ENCODE measurements around the gene EML4. TPM values are rescaled to one million over a fixed set of nuclear protein-coding genes. Genes with fewer than 3 reads are reported as not detected.

Gene EML4
- total RNA-seq, 4 donors from 2014 or later, result 33.3 to 79.6 (median 41.5) TPM

DNA sequence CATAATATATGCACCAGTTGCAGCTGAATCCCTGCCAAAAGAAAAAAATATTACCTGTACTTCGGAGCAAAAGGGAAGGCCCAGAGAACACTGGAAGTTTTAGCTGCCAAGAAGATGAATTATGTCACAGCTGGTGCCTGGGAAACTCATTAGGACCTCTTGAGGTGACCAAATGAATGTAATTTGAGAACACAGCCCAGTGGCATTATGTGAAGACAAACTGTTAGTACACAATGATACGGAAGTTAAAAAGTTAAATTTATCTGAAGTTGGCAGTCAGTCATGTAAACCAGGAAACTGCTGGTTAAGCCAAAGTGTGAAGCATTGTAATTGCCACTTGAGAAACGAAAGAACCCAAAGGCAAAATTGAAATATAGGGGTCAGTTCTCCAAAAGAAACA is 80.7 kb downstream of the EML4 start:
- ATAC-seq (ENCODE audit: low FRiP score), result no peak
- TF ChIP-seq, protein P1, sequence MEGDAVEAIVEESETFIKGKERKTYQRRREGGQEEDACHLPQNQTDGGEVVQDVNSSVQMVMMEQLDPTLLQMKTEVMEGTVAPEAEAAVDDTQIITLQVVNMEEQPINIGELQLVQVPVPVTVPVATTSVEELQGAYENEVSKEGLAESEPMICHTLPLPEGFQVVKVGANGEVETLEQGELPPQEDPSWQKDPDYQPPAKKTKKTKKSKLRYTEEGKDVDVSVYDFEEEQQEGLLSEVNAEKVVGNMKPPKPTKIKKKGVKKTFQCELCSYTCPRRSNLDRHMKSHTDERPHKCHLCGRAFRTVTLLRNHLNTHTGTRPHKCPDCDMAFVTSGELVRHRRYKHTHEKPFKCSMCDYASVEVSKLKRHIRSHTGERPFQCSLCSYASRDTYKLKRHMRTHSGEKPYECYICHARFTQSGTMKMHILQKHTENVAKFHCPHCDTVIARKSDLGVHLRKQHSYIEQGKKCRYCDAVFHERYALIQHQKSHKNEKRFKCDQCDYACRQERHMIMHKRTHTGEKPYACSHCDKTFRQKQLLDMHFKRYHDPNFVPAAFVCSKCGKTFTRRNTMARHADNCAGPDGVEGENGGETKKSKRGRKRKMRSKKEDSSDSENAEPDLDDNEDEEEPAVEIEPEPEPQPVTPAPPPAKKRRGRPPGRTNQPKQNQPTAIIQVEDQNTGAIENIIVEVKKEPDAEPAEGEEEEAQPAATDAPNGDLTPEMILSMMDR (IDR thresholded peaks at IDR 0.05), result no peak
- no peak for DNase-seq (ENCODE audit: low spot score)

DNA sequence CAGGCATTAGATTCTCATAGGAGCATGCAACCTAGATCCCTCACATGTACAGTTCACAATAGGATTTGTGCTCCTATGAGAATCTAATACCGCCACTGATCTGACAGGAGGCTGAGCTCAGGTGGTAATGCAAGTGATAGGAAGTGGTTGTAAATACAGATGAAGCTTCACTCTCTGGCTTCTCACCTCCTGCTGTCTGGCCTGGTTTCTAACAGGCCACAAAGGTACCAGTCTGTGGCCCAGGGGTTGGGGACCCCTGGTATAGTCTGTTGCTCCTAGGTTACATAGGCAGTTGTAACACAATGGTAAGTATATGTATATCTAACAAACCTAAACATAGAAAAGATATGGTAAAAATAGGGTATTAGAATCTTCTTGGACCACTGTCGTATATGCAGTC is 81.8 kb downstream of the EML4 start:
- TF ChIP-seq, protein P1 (IDR thresholded peaks at IDR 0.05), result no peak
- DNase-seq (ENCODE audit: low spot score) (no peak), ATAC-seq (ENCODE audit: low FRiP score) (no peak)

DNA sequence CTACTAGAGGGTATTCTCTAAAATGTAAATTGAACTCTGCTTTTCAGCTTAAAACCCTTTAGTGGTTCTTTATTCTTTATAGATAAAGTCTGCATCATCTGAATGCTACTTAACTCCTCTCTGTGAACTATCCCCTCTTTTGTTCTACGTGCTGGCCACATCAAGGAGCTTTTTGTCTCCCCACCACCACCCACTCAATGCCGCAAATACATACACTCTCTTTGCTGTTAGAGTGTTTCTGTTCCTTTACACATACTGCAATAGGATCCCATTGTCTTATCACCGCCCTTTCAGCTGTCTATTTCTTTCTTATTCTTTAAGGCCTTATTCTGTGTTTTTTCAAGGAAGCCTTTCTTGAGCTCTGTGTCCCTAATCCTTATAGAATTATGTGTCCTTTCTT is 83.3 kb downstream of the EML4 start:
- DNase-seq (ENCODE audit: low spot score), result no peak
- no peak for ATAC-seq (ENCODE audit: low FRiP score)

DNA sequence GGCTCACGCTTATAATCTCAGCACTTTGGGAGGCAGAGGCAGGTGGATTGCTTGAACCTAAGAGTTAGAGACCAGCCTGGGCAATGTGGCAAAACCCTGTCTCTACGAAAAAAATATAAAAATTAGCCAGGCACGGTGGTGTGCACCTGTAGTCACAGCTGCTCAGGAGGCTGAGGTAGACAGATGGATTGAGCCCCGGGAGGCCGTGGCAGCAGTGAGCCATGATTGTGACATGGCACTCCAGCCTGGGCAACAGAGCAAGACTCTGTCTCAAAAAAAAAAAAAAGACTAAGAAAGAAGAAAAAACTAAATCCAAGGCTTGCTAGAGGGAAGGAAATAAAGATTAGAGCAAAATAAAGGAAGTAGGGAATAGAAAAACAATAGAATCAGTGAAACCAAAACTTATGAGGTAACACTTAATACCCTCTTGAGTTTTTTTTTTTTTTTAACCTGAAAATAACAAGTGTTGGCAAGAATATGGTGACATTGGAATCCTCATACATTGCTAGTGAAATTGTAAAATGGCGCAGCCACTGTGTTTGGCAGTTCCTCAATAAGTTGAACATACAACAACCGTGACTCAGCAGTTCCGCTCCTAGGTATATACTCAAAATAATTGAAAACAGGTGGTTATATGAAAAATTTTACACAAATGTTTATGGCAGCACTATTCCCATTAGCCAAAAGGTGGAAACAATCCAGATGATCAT is 85.2 kb downstream of the EML4 start:
- DNase-seq (ENCODE audit: low spot score) (no peak), ATAC-seq (ENCODE audit: low FRiP score) (no peak)
- TF ChIP-seq, protein P1 (IDR thresholded peaks at IDR 0.05), result no peak

More for the DNA sequence above, 83.3 kb downstream of the EML4 start:
- TF ChIP-seq, protein P1 (IDR thresholded peaks at IDR 0.05), result no peak

DNA sequence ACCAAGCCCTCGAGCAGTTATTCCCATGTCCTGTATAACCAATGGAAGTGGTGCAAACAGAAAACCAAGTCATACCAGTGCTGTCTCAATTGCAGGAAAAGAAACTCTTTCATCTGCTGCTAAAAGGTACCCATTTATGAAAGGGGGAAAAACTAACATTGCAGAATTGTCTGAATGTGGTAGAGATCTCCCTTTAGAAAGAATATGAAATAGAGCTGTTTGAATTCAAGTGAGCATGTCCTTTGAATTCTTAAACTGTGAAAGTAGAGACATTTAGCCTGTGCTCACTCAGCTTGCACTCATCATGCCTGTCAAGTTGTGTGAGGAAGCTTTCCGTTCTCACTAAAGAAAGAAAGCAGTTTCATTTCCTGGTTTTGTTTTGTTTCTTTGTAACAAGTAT is 87.4 kb downstream of the EML4 start:
- no peak for ATAC-seq (ENCODE audit: low FRiP score)
- DNase-seq (ENCODE audit: low spot score), result no peak
- TF ChIP-seq, protein P1 (IDR thresholded peaks at IDR 0.05), result no peak

DNA sequence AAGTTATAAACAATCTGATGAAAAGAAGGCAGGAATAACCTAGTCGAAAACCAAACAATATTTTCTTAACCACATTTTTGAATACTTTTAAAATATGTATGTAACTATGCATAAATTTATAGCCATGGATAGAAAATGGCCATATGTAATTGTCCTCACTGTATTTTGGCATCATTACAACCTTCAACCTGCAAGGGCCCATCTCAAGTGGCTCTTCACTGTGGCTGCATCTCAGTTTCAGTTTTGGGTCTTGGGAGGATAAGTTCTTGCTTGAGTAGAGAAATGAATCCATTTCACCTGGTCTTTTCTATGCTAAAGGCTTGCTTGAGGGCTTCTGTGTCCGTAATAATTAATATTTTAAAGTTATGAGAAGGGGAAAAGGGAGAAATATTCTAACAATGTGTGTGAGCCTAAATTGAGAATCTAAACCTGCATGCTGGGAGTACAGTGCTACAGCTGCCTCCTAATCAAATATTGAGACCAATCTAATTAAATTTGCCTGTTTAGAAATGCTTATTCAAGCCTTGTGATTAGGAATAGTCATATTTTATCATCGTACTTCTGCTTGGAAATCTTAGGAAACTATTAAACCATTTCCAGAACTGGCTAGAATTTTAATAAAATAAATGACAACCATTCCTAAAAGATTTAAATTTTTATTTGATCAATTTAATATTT is 92.5 kb downstream of the EML4 start:
- TF ChIP-seq, protein P1 (IDR thresholded peaks at IDR 0.05), result no peak

DNA sequence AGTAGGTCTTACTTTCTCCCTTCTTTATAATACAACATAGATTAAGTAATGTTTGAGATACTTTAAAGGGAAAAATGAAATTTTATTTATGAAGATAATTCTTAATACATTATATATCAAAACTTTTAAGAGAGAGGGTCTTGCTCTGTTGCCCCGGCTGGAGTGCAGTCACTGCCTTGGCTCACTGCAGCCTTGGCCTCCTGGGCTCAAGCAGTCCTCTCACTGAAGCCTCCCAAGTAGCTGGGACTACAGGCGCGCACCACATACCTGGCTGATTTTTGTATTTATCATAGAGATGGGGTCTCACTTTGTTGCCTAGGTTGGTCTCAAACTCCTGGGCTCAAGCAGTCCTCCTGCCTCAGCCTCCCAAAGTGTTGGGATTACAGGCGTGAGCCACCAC is 97.1 kb downstream of the EML4 start:
- DNase-seq (ENCODE audit: low spot score) (no peak), ATAC-seq (ENCODE audit: low FRiP score) (no peak)
- TF ChIP-seq, protein P1 (IDR thresholded peaks at IDR 0.05), result no peak

More for the DNA sequence above, 92.5 kb downstream of the EML4 start:
- no peak for DNase-seq (ENCODE audit: low spot score)
- ATAC-seq (ENCODE audit: low FRiP score), result no peak

Data from omental fat pad (tissue), 4 donors.